ENCODE results near the gene NIBAN1. TPM values are rescaled to one million over a fixed set of nuclear protein-coding genes. Genes with fewer than 3 reads are reported as not detected.
A peak's percentile ranks its signal among the peaks of the same experiment; 100 is the strongest.
"Not testable (repeated sequence)": the region's sequence is repeated elsewhere in the genome, so short reads cannot be mapped to it uniquely, and the experiment has no call there.

The NIBAN1 gene
- total RNA-seq, 1 experiment from 2014 or later = 27.6 TPM

- peak; percentile 39 for DNase-seq (ENCODE audit: low read depth)
These were observed 844 bp downstream of the NIBAN1 start for GRCh38 chr1:184973272-184974055.

DNA sequence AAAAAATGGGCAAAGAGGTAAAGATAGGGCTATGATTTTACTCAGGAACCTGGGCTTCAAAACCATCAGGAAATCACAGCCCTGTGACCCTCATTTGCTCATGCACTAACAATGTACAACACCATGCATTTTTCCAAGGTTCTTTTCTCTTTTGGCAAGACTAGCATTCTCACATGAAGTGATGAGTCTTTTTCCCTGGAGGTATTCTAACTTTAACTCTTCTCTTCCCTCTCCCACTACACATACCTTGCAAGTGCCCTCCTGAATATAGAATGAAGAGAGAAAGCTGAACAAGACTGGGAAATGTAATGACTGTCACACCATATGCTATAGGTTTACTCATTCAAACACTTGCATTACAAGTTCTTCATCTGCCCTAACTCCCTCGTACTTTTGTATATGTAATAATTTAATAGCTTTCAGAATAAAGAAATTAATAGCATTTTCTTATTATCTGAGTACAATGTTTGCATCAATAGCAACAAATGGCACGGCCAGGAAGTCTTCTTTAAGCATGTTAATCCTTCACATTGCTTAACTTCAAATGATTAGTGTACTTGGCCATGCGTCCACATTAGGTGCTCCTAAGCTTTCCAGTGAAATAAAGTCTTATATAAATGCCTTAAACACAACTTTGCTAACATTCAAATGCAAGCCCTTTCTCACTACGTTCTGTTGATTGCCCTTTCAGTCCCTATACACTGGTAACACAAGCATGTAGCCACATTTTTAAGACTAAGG is 1.8 kb downstream of the NIBAN1 start:
- no peak for DNase-seq (ENCODE audit: low read depth)

GRCh38 chr1:184971522-184972265 is 2.6 kb downstream of the NIBAN1 start:
- no peak for DNase-seq (ENCODE audit: low read depth)

DNA sequence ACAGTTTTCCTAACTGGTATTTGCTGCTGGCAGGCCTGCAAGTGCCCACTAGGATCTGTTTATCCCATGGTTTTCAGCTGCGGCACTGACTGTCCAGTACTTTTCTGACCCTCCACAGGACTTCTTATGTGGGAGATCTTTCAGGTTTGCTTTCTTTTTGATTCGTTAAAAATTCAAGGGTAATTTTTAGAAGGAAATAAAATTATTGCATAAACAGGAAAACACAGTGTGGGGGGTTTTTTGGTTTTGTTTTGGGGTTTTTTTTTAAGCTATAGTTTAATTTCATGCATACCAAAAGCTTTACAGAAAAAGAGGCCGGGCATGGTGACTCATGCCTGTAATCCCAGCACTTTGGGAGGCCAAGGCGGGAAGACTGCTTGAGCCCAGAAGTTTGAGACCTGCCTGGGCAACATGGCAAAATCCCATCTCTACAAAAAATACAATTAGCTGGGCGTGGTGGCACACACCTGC is 3.6 kb downstream of the NIBAN1 start:
- peak; percentile 64 for DNase-seq (ENCODE audit: low read depth)

DNA sequence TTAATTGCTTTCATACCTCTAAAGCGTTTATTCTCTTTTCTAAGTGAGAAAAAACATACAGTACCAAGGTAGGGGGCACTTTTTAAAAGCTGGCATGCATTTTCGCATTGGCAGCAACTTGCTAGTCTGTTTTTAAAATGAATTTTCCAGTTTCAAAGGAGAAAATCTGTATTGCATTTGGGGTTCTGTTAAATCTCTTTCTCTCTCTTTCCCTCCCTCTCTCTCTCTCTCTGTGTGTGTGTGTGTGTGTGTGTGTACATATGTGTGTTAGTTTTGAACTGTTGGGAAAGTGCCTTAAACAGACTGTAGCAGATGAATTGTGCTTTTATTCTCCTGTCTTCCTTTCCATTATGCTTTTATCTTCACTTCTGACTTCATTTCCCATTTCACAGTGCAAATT is 7.3 kb downstream of the NIBAN1 start:
- DNase-seq (ENCODE audit: low read depth) = no peak

GRCh38 chr1:184965944-184966860 is 8.1 kb downstream of the NIBAN1 start:
- no peak for DNase-seq (ENCODE audit: low read depth)

DNA sequence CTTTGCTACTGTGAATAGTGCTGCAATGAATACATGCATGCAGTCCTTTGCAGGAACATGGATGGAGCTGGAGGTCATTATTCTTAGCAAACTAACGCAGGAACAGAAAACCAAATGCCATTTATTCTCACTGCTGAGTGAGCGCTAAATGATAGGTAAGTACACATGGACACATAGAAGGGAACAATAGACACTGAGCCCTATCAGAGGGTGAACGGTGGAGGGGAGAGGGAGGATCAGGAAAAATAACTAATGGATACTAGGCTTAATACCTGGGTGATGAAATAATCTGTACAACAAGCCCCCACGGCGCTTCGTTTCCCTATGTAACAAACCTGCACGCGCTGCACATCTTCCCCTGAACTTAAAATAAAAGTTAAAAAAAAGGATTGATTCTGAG is 8.9 kb downstream of the NIBAN1 start:
- DNase-seq (ENCODE audit: low read depth) = no peak

- no peak for DNase-seq (ENCODE audit: low read depth)
These were observed 14.7 kb downstream of the NIBAN1 start for GRCh38 chr1:184959626-184960025.

GRCh38 chr1:184958554-184959353 is 15.6 kb downstream of the NIBAN1 start:
- DNase-seq (ENCODE audit: low read depth) = no peak

GRCh38 chr1:184957901-184958300 is 16.4 kb downstream of the NIBAN1 start:
- not testable (repeated sequence) for DNase-seq (ENCODE audit: low read depth)

DNA sequence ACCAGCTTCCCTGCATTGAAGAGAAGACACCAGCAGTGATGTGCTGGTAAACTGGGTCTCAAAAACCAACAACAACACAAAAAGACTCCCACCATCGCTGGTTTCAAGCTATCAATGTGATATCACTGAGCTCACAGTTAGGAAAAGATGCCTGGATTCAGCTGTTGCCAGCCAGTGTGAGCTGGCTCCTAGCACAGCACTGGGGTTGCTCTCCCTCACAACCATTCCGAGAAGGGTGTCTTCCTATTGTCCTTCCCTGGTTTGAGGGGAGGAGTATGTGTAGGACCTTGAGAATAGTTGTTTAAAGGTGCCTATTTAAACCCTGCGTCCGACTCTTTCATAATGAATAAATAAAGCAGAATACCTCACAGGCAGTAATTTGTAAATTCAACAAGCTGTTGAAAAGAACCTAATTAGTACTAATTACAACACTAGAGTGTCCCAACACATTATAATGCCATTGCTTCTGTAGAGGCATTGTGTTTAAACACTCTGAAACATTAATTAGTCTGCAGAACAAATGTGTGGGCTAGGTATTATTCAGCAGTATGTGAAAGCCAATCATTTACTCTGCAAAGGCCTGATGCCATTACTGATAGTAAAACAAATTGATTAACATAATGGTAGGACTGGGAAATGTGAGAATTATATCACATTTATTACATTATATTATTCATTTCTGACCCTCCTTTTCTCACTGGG is 17.2 kb downstream of the NIBAN1 start:
- DNase-seq (ENCODE audit: low read depth) = no peak

DNA sequence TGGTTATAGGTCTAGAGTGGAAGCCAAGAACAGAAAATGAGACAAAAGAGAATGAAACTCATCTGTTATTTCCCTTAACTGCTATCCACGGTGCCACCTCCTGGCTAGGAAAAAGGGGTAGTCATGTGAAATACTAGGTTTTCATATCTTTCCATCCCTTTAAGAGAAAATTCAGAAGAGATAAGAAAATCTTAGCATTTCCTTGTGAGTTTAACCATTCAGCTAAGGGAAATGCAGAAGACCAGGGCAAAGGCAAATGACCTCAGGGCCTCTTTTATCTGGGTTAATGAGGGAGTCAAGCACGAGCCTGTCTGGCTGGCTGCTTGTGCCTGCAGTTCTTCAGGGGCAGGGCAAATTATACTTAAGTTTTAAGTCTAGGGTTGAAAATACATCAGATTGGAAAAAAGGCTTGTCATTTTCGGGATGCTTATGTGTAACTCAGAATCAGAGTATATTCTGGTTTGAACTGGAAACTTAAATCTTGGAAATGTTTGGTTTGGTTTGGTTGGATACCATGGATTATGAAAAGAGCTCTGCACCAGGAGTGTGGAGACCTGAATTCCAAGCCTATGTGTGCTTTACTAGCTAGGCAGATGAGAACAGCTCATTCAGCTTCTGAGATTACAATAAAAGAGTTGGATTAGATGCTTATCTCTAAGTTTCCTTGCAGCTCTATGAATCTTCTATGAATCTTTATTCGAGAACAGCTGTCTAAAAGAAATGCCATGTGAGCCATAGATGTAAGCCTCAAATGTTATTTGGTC is 19.9 kb downstream of the NIBAN1 start:
- peak; percentile 40 for DNase-seq (ENCODE audit: low read depth)

DNA sequence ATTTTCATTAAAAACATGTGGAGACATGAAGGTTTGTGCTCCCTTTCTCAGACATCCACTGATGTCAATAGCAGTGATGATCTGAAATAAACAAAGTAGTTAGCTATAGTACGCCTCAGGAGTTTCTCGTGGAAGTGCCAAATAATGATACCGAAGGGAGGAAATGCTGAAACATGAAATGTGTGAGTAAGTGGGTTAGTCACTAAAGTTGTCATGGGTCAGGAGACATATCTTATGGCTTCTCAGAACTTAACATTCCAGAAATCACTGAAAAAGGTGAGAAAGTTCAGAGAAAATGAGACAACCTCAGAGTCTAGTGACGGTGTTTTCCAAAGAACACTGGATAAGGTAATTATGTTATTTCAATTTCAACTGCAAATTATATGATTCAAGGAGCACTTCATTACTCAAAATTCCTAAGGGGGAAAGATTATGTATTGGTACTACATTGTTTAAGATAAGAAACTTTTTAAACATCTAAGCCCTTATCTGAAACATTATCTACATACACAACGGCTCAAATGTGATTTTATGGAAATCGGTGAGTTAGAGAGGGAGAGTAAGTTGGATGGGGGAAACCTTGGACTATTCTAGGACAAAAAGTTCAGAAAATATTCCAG is 20.6 kb downstream of the NIBAN1 start:
- peak; percentile 82 for DNase-seq (ENCODE audit: low read depth)

- no peak for DNase-seq (ENCODE audit: low read depth)
These were observed 21.9 kb downstream of the NIBAN1 start for GRCh38 chr1:184952428-184952827.

- DNase-seq (ENCODE audit: low read depth) = no peak
These were observed 22.5 kb downstream of the NIBAN1 start for GRCh38 chr1:184951788-184952187.

- DNase-seq (ENCODE audit: low read depth) = no peak
These were observed 23.4 kb downstream of the NIBAN1 start for GRCh38 chr1:184950906-184951305.

- no peak for DNase-seq (ENCODE audit: low read depth)
These were observed 24.1 kb downstream of the NIBAN1 start for GRCh38 chr1:184950227-184950626.
